ENCODE results near the gene LAMA3.

LAMA3 gene

DNA sequence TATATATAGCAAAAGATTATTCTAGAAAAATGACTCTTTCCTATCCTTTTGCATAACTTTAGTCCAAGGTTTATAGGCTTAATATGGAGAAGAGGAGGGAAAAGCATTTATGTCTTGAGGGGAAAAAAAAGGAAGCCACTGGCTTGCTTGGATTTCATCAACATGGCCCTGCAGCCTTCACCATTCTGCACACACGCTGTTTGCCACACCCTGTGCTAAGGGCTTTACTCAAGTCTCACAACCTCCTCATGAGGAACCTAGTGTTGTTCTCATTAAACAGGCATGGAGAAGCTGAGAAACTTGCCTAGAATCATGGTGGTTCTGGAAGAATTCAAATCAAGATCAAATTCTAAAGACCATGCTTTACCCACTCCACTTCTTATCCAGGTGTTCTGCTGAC is 208.0 kb downstream of the LAMA3 start:
- no peaks in the 10 kb centered on the region for H4K20me1 ChIP-seq
- no peak overlapping the region for H3K4me3 ChIP-seq
- no peaks in the 10 kb centered on the region for H3K36me3 ChIP-seq
- no peak for TF ChIP-seq Cebpa-rat (IDR thresholded peaks at IDR 0.05)
- no peaks in the 10 kb centered on the region for H3K4me1 ChIP-seq
- H3K27me3 ChIP-seq: no peaks in the 10 kb centered on the region
- no peak overlapping the region for H3K9ac ChIP-seq
- H3K27ac ChIP-seq: no peak overlapping the region
- no peak overlapping the region for H3K4me2 ChIP-seq
- no peaks in the 10 kb centered on the region for H3K9me3 ChIP-seq

DNA sequence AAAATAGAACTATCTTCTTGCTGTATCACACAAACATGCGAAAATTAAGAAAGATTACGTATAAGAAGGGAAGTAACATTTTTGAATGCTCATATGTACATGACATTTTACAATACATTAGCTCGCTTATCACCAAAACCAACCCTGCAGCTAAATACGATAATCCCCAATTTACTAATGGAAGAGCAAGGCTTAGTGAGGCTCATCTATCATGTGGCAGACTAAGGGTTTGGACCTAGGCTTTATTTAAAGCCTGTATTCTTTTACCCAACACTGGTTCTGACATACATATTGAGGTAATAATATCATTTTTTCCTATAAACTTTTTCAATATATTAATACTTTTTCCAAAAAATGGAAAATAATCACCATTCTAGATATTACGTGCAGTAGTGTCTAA is 208.5 kb downstream of the LAMA3 start:
- H3K4me1 ChIP-seq: no peaks in the 10 kb centered on the region
- no peak overlapping the region for H3K27ac ChIP-seq
- no peaks in the 10 kb centered on the region for H3K36me3 ChIP-seq

DNA sequence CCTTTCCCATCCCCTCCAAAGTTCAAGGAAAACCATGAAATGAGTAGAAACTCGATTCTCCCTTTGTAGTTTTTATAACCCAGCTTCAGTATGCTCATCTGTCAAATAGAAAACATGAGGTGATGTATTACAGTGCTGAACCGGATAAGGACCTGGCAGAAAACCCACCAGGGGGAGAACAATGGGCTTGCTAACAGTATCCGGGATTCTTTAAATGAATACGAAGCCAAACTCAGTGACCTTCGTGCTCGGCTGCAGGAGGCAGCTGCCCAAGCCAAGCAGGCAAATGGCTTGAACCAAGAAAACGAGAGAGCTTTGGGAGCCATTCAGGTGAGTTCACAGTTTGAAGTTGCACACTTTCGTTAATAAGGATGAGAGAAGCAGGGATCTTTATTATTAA is 211.7 kb downstream of the LAMA3 start:
- Histone ChIP-seq H3K9me3 (no peaks in the 10 kb centered on the region), H3K9ac (no peak overlapping the region), H3K27ac (no peak overlapping the region), H3K4me1 (no peaks in the 10 kb centered on the region), H3K4me2 (no peak overlapping the region), H3K27me3 (no peaks in the 10 kb centered on the region), H3K4me3 (no peak overlapping the region), H3K36me3 (peaks cover 7% of the 10 kb centered on the region; the same call in 1 of the 2 replicates), H4K20me1 (no peaks in the 10 kb centered on the region)
- TF ChIP-seq Cebpa-rat (IDR thresholded peaks at IDR 0.05): no peak

More for the DNA sequence above, 208.5 kb downstream of the LAMA3 start:
- no peak overlapping the region for H3K4me3 ChIP-seq
- TF ChIP-seq Cebpa-rat (IDR thresholded peaks at IDR 0.05): no peak
- H4K20me1 ChIP-seq: no peaks in the 10 kb centered on the region
- H3K9ac ChIP-seq: no peak overlapping the region
- no peaks in the 10 kb centered on the region for H3K27me3 ChIP-seq
- H3K9me3 ChIP-seq: no peaks in the 10 kb centered on the region
- H3K4me2 ChIP-seq: no peak overlapping the region

DNA sequence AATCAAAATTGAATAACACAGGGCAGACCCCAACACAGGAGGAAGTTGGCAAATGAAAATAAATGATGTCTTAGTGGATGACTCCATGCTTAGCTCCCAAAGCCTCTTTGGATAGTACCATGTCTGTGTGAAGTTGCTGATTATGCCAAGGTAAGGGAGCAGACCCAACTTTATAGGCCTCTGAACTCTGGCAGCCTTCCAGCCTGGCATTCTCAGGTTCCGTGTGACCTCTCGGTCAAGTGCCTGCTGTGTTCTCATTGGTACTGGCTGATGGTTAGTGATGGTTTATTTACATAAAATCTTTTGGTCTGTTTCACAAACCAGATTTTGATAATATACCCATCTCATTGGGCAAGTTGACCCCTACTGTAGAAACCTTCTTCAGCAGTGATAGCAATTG is 213.1 kb downstream of the LAMA3 start:
- Histone ChIP-seq H3K9ac (no peak overlapping the region), H3K27me3 (no peaks in the 10 kb centered on the region), H3K36me3 (peaks cover 7% of the 10 kb centered on the region; the same call in 1 of the 2 replicates), H3K4me2 (no peak overlapping the region), H3K9me3 (no peaks in the 10 kb centered on the region), H4K20me1 (no peaks in the 10 kb centered on the region), H3K27ac (no peak overlapping the region), H3K4me3 (no peak overlapping the region), H3K4me1 (no peaks in the 10 kb centered on the region)
- TF ChIP-seq Cebpa-rat (IDR thresholded peaks at IDR 0.05): no peak

DNA sequence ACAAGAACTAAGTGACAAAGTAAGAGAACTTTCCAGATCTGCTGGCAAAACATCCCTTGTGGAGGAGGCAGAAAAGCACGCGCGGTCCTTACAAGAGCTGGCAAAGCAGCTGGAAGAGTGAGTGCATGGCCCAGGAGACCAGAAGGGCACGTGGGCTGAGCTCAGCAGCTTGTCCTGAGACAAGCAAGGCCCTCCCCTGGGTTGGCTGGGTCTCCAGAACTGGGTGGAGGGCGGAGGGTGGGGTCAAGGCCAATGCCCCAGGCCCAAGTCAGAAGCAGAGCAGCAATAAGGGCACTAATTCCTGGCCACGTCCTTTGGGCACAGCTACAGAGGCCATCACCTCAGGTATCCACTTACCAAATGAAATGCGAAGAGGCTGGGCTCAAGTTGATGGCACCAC is 214.7 kb downstream of the LAMA3 start:
- Histone ChIP-seq H3K4me1 (peaks cover 6% of the 10 kb centered on the region), H4K20me1 (no peaks in the 10 kb centered on the region), H3K9me3 (no peaks in the 10 kb centered on the region), H3K4me3 (no peak overlapping the region), H3K36me3 (peaks cover 7% of the 10 kb centered on the region; the same call in 1 of the 2 replicates), H3K27ac (no peak overlapping the region), H3K4me2 (no peak overlapping the region), H3K9ac (no peak overlapping the region), H3K27me3 (no peaks in the 10 kb centered on the region)
- no peak for TF ChIP-seq Cebpa-rat (IDR thresholded peaks at IDR 0.05)

DNA sequence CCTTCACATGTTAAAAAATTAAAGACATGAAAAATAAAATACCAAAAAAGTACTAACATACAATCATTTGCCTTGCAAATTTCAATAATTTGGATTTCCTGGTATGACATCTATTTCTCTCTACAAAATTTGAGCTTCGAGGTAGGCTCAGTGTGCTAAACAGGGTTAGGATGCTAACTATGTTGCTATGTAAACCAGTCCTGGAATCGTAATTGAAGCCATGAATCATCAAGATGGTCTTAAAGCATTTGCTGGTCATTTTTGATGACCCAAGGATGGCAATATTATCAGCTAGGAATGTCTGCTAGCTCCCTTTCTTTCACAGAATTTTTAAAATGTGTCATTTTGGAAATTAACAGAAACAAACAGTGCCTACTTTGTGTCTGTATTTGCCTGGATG is 217.4 kb downstream of the LAMA3 start:
- Histone ChIP-seq H3K9me3 (no peaks in the 10 kb centered on the region), H3K4me2 (no peak overlapping the region), H3K27ac (no peak overlapping the region), H3K27me3 (no peaks in the 10 kb centered on the region), H3K4me3 (no peak overlapping the region), H3K9ac (no peak overlapping the region), H3K36me3 (peaks cover 7% of the 10 kb centered on the region; the same call in 1 of the 2 replicates), H3K4me1 (peaks cover 8% of the 10 kb centered on the region), H4K20me1 (no peaks in the 10 kb centered on the region)
- TF ChIP-seq Cebpa-rat (IDR thresholded peaks at IDR 0.05): no peak

DNA sequence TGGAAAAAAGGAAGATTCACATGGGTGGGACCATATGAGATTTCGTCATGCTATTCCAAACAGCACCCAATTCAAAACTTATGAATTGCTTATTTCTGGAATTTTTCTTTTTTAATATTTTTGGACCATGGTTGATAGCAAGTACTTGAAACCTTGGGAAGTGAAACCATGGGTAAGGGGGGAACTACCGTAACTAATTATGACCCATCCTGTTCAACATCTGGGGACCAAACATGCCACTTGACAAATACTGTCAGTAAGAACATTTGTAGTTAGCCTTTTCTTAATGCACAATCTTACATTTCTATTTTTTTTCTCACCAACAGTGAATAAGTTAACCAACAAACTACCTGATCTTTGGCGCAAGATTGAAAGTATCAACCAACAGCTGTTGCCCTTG is 219.6 kb downstream of the LAMA3 start:
- Histone ChIP-seq H3K27me3 (no peaks in the 10 kb centered on the region), H3K9me3 (no peaks in the 10 kb centered on the region), H3K4me1 (peaks cover 8% of the 10 kb centered on the region), H3K36me3 (peaks cover 12% of the 10 kb centered on the region), H4K20me1 (no peaks in the 10 kb centered on the region), H3K9ac (no peak overlapping the region), H3K4me3 (no peak overlapping the region), H3K27ac (no peak overlapping the region), H3K4me2 (no peak overlapping the region)
- no peak for TF ChIP-seq Cebpa-rat (IDR thresholded peaks at IDR 0.05)

DNA sequence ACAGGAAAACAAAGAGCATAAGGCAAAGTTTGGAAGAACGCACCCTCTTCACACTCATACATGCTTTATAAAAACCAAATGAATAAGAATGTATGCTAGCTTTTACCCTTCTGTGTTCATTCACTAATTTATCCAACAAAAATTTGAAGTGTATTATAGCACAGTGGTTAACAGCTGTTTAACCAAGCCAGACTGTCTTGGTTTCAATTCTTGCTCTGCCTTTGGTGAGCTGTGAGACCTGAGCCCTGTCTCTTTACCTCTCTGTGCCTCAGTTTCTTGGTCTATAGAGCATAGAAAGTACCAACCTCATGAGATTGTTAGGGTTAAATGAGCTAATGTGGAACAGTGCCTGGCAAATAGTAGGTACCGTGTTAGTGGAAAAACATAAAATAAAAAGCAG is 220.8 kb downstream of the LAMA3 start:
- Histone ChIP-seq H3K4me2 (no peak overlapping the region), H4K20me1 (no peaks in the 10 kb centered on the region), H3K27me3 (no peaks in the 10 kb centered on the region), H3K27ac (no peak overlapping the region), H3K4me1 (peaks cover 8% of the 10 kb centered on the region), H3K9me3 (no peaks in the 10 kb centered on the region), H3K4me3 (no peak overlapping the region), H3K36me3 (peaks cover 5% of the 10 kb centered on the region; the same call in 1 of the 2 replicates), H3K9ac (no peak overlapping the region)
- TF ChIP-seq Cebpa-rat (IDR thresholded peaks at IDR 0.05): no peak

DNA sequence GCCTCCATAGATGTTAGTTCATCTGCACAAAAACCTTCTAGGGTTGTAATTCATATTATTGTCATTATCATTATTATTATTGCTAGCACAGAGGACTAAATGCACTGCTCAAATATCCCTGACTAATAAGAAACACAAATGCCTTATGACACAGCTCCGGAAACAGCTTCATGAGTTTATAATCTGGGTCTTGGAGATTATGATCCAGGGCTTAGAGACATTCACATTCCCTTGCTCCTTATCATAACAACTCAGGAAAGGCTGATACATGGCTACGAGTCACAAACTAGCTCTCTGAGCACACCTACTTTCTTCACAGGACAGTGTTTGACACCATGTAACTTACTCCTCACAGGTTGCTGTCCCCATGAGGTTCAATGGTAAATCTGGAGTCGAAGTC is 223.1 kb downstream of the LAMA3 start:
- no peak for TF ChIP-seq Cebpa-rat (IDR thresholded peaks at IDR 0.05)
- Histone ChIP-seq H4K20me1 (no peaks in the 10 kb centered on the region), H3K36me3 (peaks cover 5% of the 10 kb centered on the region; the same call in 1 of the 2 replicates), H3K4me2 (no peak overlapping the region), H3K27ac (no peak overlapping the region), H3K4me3 (no peak overlapping the region), H3K9me3 (no peaks in the 10 kb centered on the region), H3K9ac (no peak overlapping the region), H3K27me3 (no peaks in the 10 kb centered on the region), H3K4me1 (peaks cover 8% of the 10 kb centered on the region)

DNA sequence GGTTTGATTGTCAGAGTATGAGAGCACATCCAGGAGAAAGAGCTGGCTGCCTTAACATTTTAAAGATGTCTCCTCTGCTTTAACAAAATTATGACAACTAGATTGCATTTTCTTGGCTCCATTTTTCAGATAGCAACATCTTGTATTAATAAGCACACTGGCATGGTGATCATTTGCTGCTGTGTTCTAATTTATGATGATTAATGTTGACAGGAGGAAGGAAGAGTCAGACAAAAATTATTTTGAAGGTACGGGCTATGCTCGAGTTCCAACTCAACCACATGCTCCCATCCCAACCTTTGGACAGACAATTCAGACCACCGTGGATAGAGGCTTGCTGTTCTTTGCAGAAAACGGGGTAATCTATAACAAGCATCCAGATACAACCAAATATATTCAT is 227.1 kb downstream of the LAMA3 start:
- H4K20me1 ChIP-seq: no peaks in the 10 kb centered on the region
- TF ChIP-seq Cebpa-rat (IDR thresholded peaks at IDR 0.05): no peak

More for the DNA sequence above, 227.1 kb downstream of the LAMA3 start:
- Histone ChIP-seq H3K4me2 (no peak overlapping the region), H3K4me3 (no peak overlapping the region), H3K4me1 (0 out of 2 replicates have a peak, but pooled peaks cover 3% of the 10 kb centered on the region), H3K36me3 (peaks cover 5% of the 10 kb centered on the region; the same call in 1 of the 2 replicates), H3K27me3 (no peaks in the 10 kb centered on the region), H3K27ac (no peak overlapping the region), H3K9ac (no peak overlapping the region), H3K9me3 (no peaks in the 10 kb centered on the region)

Measured in BLaER1 (cell line).